GM12878 (cell line): ENCODE results near the gene LGALS8. TPM values are rescaled to one million over a fixed set of nuclear protein-coding genes. Genes with fewer than 3 reads are reported as not detected.

Experiments
- ATAC-seq: fragments of 200-7000 bp; cut with Tn5 transposase; 3 replicates; pipeline ENCODE4 v1.9.1; 2020; ENCODE audit warnings: mild to moderate bottlenecking, moderate library complexity
- BruUV-seq: library from RNA; stranded (reverse); fragments of 400-500 nt; replicated peaks from 2 replicates; lab custom pipeline; 2021; lab: Mats Ljungman, UMichigan
- CTCF ChIA-PET: fragments of 300-600 bp; sonication (Branson Sonifier 250); formaldehyde crosslinking; extraction: SDS; loops from one replicate; lab custom pipeline; 2021; ENCODE audit warnings: inconsistent platforms; lab: Yijun Ruan, JAX
- POLR2A ChIA-PET: fragments of 350-600 bp; formaldehyde crosslinking; extraction: SDS; loops from one replicate; lab custom pipeline; 2021; ENCODE audit warnings: inconsistent platforms; lab: Charles Lee
- RAD21 ChIA-PET: fragments of 300-600 bp; sonication (Branson Sonifier 250); formaldehyde crosslinking; loops from one replicate; lab custom pipeline; 2023; ENCODE audit warnings: antibody characterized with exemption; ENCODE audit not compliant: unreplicated experiment; lab: Charles Lee
- SMC1A ChIA-PET: fragments of 300-600 bp; sonication (Branson Sonifier 250); formaldehyde crosslinking; loops from one replicate; lab custom pipeline; 2023; ENCODE audit not compliant: unreplicated experiment, uncharacterized antibody; lab: Charles Lee
- DNase-seq: peaks from one replicate; pipeline ENCODE4 v3.0.0-alpha.2; 2011; ENCODE audit warnings: low read depth, low spot score
- FAIRE-seq: peaks from 3 replicates; lab custom pipeline; 2011; peaks lifted over from hg19 to GRCh38; lab: Jason Lieb, UNC
- H2AFZ ChIP-seq: 2 replicates; pipeline ENCODE4 v1.6.0; 2011; ENCODE audit warnings: low read depth, low read length, control low read depth; ENCODE audit not compliant: control insufficient read depth
- H3K27ac ChIP-seq: 2 replicates; pipeline ENCODE4 v1.5.1; 2011; ENCODE audit warnings: control low read depth; ENCODE audit not compliant: control insufficient read depth, insufficient read depth
- H3K27me3 ChIP-seq, 2 experiments: replicated peaks in 1 of 2; 2 replicates each; pipeline versions ENCODE4 v1.6.0 to v1.6.1; 2011; ENCODE audit warnings: low read length in 1 of 2; ENCODE audit not compliant: control insufficient read depth in 2 of 2, insufficient read depth in 2 of 2
- H3K36me3 ChIP-seq, 2 experiments: 2 replicates each; pipeline ENCODE4 v1.5.1; 2011; ENCODE audit warnings: low read length in 1 of 2; ENCODE audit not compliant: control insufficient read depth in 2 of 2, insufficient read depth in 2 of 2
- H3K4me1 ChIP-seq: 2 replicates; pipeline ENCODE4 v1.6.1; 2011; ENCODE audit warnings: mild to moderate bottlenecking, low read length, moderate library complexity, mixed read lengths; ENCODE audit not compliant: control insufficient read depth, insufficient read depth
- H3K4me2 ChIP-seq: 2 replicates; pipeline ENCODE4 v1.6.0; 2011; ENCODE audit warnings: control low read depth; ENCODE audit not compliant: control insufficient read depth, insufficient read depth
- H3K4me3 ChIP-seq: fragments of 200-600 bp; sonication (generic); 2 replicates; pipeline ENCODE4 v1.5.1; 2016
- H3K79me2 ChIP-seq: 2 replicates; pipeline ENCODE4 v1.6.0; 2011; ENCODE audit warnings: low read length; ENCODE audit not compliant: control insufficient read depth, insufficient read depth
- H3K9ac ChIP-seq: 2 replicates; pipeline ENCODE4 v1.8.0; 2011; ENCODE audit warnings: low read length, control low read depth, mixed read lengths; ENCODE audit not compliant: control insufficient read depth, insufficient read depth
- H3K9me3 ChIP-seq: replicated peaks from 3 replicates; pipeline ENCODE4 v1.5.1; 2011; ENCODE audit warnings: mild to moderate bottlenecking, low read length; ENCODE audit not compliant: control insufficient read depth, insufficient read depth
- H4K20me1 ChIP-seq: 2 replicates; pipeline ENCODE4 v1.6.0; 2011; ENCODE audit not compliant: control insufficient read depth, insufficient read depth
- HDGF ChIP-seq: fragments of 450-650 bp; IDR thresholded peaks from 2 replicates; pipeline ENCODE4 v1.6.1; 2016; ENCODE audit warnings: antibody characterized with exemption
- NRF1 ChIP-seq: conservative IDR thresholded peaks from 2 replicates; pipeline ENCODE4 v1.6.1; 2011; ENCODE audit warnings: mild to moderate bottlenecking, low read depth, low read length, improper control_type of control experiment
- REST ChIP-seq: IDR thresholded peaks from 2 replicates; pipeline ENCODE4 v1.6.1; 2012; ENCODE audit warnings: mild to moderate bottlenecking, low read depth, low read length
- SIN3A ChIP-seq: IDR thresholded peaks from 2 replicates; pipeline ENCODE4 v1.6.1; 2012; ENCODE audit warnings: low read depth, low read length, improper control_type of control experiment
- SUZ12 ChIP-seq: fragments of 200-600 bp; sonication (generic); IDR thresholded peaks from one replicate; pipeline ENCODE4 v1.6.1; 2018; ENCODE audit warnings: antibody characterized with exemption, mild to moderate bottlenecking; ENCODE audit not compliant: unreplicated experiment
- YY1 ChIP-seq: IDR thresholded peaks from 2 replicates; pipeline ENCODE4 v1.6.1; 2011; ENCODE audit warnings: low read depth, mild to moderate bottlenecking, low read length
- ZNF24 ChIP-seq: fragments of 450-650 bp; IDR thresholded peaks from 2 replicates; pipeline ENCODE4 v1.6.1; 2017; ENCODE audit warnings: antibody characterized with exemption, mild to moderate bottlenecking
- WGBS: methylation state at CpG from one replicate; pipeline ENCODE4 v1.1.6; 2016; ENCODE audit warnings: low lambda C conversion rate; ENCODE audit not compliant: insufficient replicate concordance, insufficient coverage; ENCODE audit errors: missing lambda C conversion rate; 5-methylcytosine and 5-hydroxymethylcytosine counted together
- in situ Hi-C: fragments of 300-500 bp; cut with MboI; formaldehyde crosslinking; loops from 9 replicates; pipeline ENCODE4 v1.14.3; 2018; ENCODE audit warnings: mixed read lengths
- intact Hi-C: fragments of 100-400 bp; cut with micrococcal nuclease; formaldehyde crosslinking; loops from one replicate; pipeline ENCODE4 v1.14.2; 2022; ENCODE audit not compliant: unreplicated experiment
- polyA plus RNA-seq, 11 experiments: library from polyadenylated mRNA; depleted of rRNA in 4 of 11; unstranded in 6 of 11; stranded (reverse) in 5 of 11; fragments of >200 nt; fragmentation: Nextera tagmentation in 4 of 11; fragmentation: Illumina TruSeq in 1 of 11; extraction: Ambion mirVana in 4 of 11; extraction: Trizol in 1 of 11; gene quantifications; 1 replicate in 1 of 11; 2 replicates in 10 of 11; pipeline versions ENCODE4 v1.2.1 to v1.2.3, GENCODE V29; 2011 to 2016; ENCODE audit warnings: inconsistent platforms in 2 of 11, missing spikeins in 2 of 11, low read depth in 1 of 11
- total RNA-seq, 4 experiments: library from RNA; depleted of rRNA in 3 of 4; stranded (reverse); fragments of >200 nt in 3 of 4; fragmentation: Illumina TruSeq in 1 of 4; extraction: Trizol in 1 of 4; gene quantifications; 2 replicates each; pipeline versions ENCODE4 v1.2.1 to v1.2.3, GENCODE V29; 2013 to 2021

LGALS8 gene
- total and polyA plus RNA-seq, 10 of the 15 experiments (the other 5 are each of a cell fraction or from before 2014, with no cell fraction given), result 15.4 to 86.5 (median 19.2) TPM

GRCh38 chr1:236492378-236492777, 31.4 kb upstream of the LGALS8 start:
- BruUV-seq, result no TSS peak
- H2AFZ ChIP-seq, result no peak overlapping the region
- H3K27ac ChIP-seq, result no peak overlapping the region
- WGBS, result 90% methylated on average over 2 of the region's 2 CpGs
- H4K20me1 ChIP-seq, result no peaks in the 10 kb centered on the region
- no peaks in the 10 kb centered on the region for H3K36me3 ChIP-seq
- FAIRE-seq (no peak), DNase-seq (no peak), ATAC-seq (no peak)
- ChIA-PET CTCF (interaction anchor here (1.0 kb wide), 1 partner anchor 386 kb away, joined by 3 read pairs; no protein-coding TSS in a partner anchor), SMC1A (interaction anchor here (1.0 to 4.9 kb wide), 5 partner anchors 10 to 388 kb away, joined by 3 to 30 read pairs (median 5); no protein-coding TSS in a partner anchor), POLR2A (no interaction called here), RAD21 (interaction anchor here (1.2 to 1.4 kb wide), 3 partner anchors 129 to 388 kb away, joined by 3 to 4 read pairs (median 3); no protein-coding TSS in a partner anchor)
- no peak overlapping the region for H3K9ac ChIP-seq
- intact Hi-C loops, result no loop called here
- no peaks in the 10 kb centered on the region for H3K9me3 ChIP-seq
- no peak overlapping the region for H3K4me2 ChIP-seq
- no peak overlapping the region for H3K4me3 ChIP-seq
- in situ Hi-C loops, result loop anchor here (5.0 kb wide), 1 partner anchor 380 kb away; no protein-coding TSS in a partner anchor
- TF ChIP-seq YY1 (no peak), HDGF (no peak), NRF1 (no peak), ZNF24 (no peak), SIN3A (no peak), REST (no peak), SUZ12 (no peak)
- H3K79me2 ChIP-seq, result no peaks in the 10 kb centered on the region
- H3K4me1 ChIP-seq, result no peaks in the 10 kb centered on the region
- 0 out of 4 replicates have a peak, but pooled peaks cover 0 to 3% of the 10 kb centered on the region in 2 experiments for H3K27me3 ChIP-seq
